HG03139 (cell line): Measurements from ENCODE around the gene HSD17B3.
"Not testable (repeated sequence)": the region's sequence is repeated elsewhere in the genome, so short reads cannot be mapped to it uniquely, and the experiment has no call there.

Source experiments
- ATAC-seq: cut with Tn5 transposase; IDR thresholded peaks from one replicate; pipeline ENCODE4 v1.9.1; 2021; ENCODE audit not compliant: unreplicated experiment

HSD17B3 gene

GRCh38 chr9:96302021-96302420 lies at the start of gene HSD17B3:
Gene HSD17B3 (minus strand): TSS chr9:96302176. CDS start chr9:96302104, 72 bp downstream.
- no peak for ATAC-seq

GRCh38 chr9:96350866-96351265 lies 48.9 kb upstream of the HSD17B3 start:
- no peak for ATAC-seq

- ATAC-seq, result no peak
These were observed 46.3 kb upstream of the HSD17B3 start for GRCh38 chr9:96348261-96348660.

- no peak for ATAC-seq
These were observed 43.6 kb upstream of the HSD17B3 start for GRCh38 chr9:96345551-96345950.

- ATAC-seq, result no peak
These were observed 42.6 kb upstream of the HSD17B3 start for GRCh38 chr9:96344458-96345180.

GRCh38 chr9:96343515-96344360 lies 41.8 kb upstream of the HSD17B3 start:
- no peak for ATAC-seq

- no peak for ATAC-seq
These were observed 40.7 kb upstream of the HSD17B3 start for GRCh38 chr9:96342571-96343245.

GRCh38 chr9:96340707-96341106 lies 38.7 kb upstream of the HSD17B3 start:
- ATAC-seq, result no peak

GRCh38 chr9:96338299-96338698 lies 36.3 kb upstream of the HSD17B3 start:
- ATAC-seq, result no peak

- no peak for ATAC-seq
These were observed 32.0 kb upstream of the HSD17B3 start for GRCh38 chr9:96333958-96334357.

GRCh38 chr9:96331236-96331947 lies 29.4 kb upstream of the HSD17B3 start:
- ATAC-seq, result no peak

- no peak for ATAC-seq
These were observed 25.8 kb upstream of the HSD17B3 start for GRCh38 chr9:96327694-96328352.

- ATAC-seq, result no peak
These were observed 21.2 kb upstream of the HSD17B3 start for GRCh38 chr9:96323169-96323568.

- not testable (repeated sequence) for ATAC-seq
These were observed 20.8 kb upstream of the HSD17B3 start for GRCh38 chr9:96322736-96323135.

GRCh38 chr9:96322210-96322609 lies 20.2 kb upstream of the HSD17B3 start:
- not testable (repeated sequence) for ATAC-seq

GRCh38 chr9:96321515-96321914 lies 19.5 kb upstream of the HSD17B3 start:
- no peak for ATAC-seq

- no peak for ATAC-seq
These were observed 18.8 kb upstream of the HSD17B3 start for GRCh38 chr9:96320749-96321280.

- ATAC-seq, result no peak
These were observed 17.1 kb upstream of the HSD17B3 start for GRCh38 chr9:96318921-96319565.

GRCh38 chr9:96317335-96317980 lies 15.5 kb upstream of the HSD17B3 start:
- ATAC-seq, result no peak
